Activated CD4-positive, CD25-positive, alpha-beta regulatory T cell treated with anti-CD3 and anti-CD28 coated beads, Interleukin-2, amount 50 U/mL, for 72 hours (primary cell): Measurements from ENCODE around the gene NADK2.

ENCODE experiments used
- DNase-seq: peaks from one replicate; pipeline ENCODE4 v3.0.0; 2021

Gene NADK2

GRCh38 chr5:36246036-36246800, 4.5 kb upstream of the NADK2 start:
- no peak for DNase-seq

DNA sequence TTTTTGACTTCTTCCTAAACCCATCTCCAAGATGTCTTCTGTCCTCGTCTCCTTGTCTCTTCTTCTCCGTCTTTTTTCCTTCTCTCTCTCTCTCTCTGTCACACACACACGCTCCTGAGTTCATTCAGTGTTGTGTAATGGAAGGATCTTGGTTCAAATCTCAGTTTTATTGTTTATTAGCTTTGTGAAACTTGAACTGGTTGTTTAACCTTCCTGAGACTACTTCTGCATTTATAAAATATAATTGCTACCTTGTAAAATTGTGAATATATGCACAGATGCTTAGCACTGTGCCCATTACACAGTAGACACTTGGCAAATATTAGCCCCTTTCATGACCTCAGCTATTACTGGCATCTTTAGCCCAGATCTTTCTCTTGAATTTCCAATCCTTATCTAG, 2.4 kb upstream of the NADK2 start:
- DNase-seq = no peak

GRCh38 chr5:36243653-36244052, 1.9 kb upstream of the NADK2 start:
- DNase-seq = no peak

GRCh38 chr5:36242534-36243485, 1.1 kb upstream of the NADK2 start:
- DNase-seq = no peak

- DNase-seq = no peak
These were observed 720 bp downstream of the NADK2 start for GRCh38 chr5:36240779-36241630.

DNA sequence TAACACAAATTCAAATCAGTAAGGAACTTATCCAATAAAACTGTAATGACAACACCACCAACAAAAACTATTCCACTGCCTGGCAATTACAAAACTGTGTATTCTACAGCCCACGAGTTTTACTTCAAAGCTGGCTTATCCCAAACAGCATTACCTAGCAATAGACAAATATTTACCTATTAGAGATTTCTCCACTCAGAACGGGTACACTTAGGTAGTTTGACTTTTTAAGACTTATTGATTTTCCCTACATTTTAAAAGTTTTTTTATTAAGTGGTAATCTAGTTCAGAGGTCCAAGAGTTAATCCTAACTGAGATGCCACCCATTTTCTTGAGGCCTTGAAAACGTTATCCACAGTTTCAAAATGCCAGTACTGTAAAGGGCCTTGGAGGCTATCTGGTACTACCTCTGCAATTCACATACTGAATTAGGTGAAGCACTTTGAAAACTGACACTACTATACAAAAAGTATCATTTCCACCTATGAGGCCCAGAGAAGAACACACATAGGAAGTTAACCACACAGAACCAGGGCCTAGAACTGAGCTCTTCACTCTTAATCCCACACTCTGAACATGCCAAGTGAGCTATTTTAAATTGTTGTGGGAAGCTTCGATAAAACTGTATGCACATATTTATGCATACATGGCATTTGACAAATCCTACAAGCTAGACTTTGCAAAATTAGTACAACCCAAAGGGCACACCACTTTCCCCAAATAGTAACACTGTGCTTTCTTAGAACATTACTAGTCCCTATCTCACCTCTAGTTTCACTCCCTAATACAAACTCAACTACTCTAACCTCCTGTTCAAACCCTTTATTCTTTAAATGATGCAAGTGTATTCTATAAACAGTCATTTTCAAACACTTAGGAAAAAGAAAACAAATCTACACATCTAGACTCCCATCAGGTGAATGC, 2.1 kb downstream of the NADK2 start:
- no peak for DNase-seq

GRCh38 chr5:36238502-36239295, 3.0 kb downstream of the NADK2 start:
- no peak for DNase-seq

GRCh38 chr5:36237751-36238150, 4.0 kb downstream of the NADK2 start:
- DNase-seq = no peak

DNA sequence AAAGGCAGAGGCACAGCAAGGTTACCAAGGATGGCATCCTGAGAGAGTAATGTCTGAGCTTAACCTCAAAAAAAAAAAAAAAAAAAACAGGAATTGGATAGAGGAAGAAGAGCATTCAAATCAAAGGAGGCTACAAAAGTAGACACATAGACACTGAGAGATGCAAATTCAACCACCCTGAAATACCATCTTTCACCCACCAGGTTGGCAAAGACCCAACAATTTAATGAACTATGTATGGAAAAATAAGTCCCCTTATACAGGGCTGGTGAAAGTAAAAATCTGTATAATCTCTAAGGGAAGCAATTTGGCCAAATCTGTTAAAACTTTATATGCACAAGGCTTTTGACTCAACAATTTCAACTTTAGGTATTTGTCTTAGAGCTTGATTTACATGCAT, 4.9 kb downstream of the NADK2 start:
- no peak for DNase-seq

DNA sequence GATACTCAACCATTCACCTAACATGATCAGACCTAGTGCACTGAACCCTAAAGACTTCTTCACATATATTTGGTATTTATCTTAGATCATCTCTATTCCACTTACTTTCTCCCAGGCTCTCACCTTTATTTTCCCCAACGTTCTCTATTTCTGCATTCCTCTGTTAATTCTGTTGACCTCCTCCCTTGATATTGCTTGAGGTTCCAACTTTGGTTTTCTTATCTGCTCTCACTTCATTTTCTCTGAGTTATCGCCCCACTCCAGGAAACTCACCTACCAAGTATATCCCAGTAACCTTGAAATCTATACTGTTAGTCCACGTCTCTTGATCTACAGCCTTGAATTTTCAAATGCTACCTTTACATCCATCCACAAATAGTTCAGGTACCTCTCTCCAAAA, 9.2 kb downstream of the NADK2 start:
- DNase-seq = no peak

DNA sequence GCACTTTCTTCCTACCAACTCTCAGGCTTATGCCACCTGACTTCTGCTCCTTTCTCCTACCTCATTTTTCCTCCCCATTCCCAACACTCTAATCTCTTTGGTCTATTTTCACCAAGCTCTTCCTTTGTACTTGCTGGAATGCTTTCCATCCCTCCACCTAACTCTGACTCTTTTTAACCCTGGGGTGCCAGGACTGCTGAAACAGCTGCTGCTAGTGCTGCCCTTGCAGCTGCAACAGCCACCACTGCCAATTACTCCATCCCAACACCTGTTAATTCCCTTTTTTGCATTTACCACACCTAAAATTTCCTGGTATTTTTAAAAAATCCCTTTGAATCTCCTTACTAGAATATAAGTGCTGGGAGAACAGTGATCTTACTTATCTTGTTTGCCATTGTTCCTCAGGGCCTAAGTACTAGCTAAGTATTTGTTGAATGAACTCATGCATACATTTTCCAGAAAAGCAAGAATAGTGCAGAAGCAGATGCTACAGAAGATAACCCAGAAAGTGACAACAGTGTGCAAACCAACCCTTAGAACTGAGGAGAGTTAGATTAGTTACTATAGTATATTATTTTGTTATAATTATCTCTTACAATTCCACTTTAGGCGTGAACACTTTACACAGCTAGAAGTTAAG, 11.5 kb downstream of the NADK2 start:
- no peak for DNase-seq

GRCh38 chr5:36228505-36228904, 13.2 kb downstream of the NADK2 start:
- DNase-seq = no peak

DNA sequence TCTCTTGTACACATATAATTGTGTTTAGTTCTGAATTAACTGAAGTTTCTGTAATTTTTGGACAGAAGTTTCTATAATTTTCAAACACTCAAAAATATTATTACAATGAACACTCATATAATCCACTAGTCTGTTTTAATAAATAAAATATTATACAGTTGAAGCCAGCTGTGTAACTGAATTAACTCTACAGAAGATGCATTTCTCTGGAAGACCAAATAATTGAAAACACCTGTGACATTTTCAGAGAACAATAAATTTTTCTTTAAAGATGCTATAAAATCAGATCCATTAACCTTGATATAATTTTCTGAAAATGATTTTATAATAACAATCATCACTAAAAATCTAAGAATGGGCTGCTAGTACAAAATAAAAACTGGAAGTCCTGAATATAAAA, 14.7 kb downstream of the NADK2 start:
- no peak for DNase-seq

- no peak for DNase-seq
These were observed 19.1 kb downstream of the NADK2 start for GRCh38 chr5:36222620-36223019.

GRCh38 chr5:36217988-36218387, 23.7 kb downstream of the NADK2 start:
- no peak for DNase-seq

DNA sequence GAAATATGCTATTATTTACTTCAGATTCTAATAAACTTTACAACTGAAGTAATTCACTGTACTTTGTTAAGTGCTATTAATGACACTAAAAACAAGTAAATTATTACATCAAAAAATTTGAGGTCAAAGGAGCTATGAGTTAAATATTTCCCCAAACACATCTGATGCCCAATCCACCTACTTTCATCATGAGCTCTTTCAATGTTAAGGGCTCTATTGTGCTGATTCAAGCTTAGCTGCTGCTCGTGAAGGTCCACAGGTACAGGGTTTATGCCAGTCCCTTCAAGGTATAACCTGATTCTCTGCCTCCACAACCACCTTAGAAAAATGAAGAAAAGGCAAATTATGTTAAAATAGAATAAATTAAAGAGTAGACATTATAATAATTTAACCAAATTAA, 24.2 kb downstream of the NADK2 start:
- DNase-seq = no peak

GRCh38 chr5:36215910-36216309, 25.8 kb downstream of the NADK2 start:
- no peak for DNase-seq

DNA sequence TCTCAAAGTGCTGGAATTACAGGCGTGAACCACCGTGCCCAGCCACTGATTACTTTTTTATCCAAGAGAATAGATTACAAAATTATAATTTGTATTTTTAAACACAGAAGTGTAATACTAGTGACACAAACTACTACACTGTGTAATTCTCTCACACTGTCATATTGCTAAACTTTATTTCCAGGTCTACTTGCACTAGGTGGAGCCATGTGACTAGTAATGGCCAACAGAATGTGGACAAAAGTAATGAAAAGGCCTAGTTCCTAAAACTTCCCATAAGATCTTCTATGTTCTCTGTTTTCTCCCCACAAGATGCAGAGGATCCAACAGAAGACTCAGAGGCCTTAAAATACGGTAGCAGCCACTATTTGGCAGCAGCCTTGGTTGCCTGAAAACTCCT, 27.3 kb downstream of the NADK2 start:
- DNase-seq = no peak

DNA sequence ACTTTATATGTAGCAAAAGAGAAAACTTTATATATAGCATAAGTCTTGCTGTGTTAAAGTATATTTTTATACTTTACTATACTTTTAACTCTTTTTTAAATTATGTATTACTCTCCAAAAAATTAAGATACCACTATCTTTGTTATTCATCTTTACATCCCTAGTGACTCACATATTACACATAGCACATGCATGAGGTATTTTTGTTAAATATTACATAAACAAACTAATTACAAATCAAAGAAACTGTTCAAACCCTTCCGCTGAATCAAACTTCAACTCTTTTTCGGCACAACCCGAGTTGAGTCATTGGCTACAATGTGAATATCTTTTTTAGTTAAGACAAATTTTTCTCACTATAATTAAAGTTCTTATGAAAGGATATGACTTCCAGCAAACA, 32.1 kb downstream of the NADK2 start:
- no peak for DNase-seq

GRCh38 chr5:36208786-36209185, 32.9 kb downstream of the NADK2 start:
- DNase-seq = no peak

GRCh38 chr5:36206913-36207312, 34.8 kb downstream of the NADK2 start:
- DNase-seq = no peak
